GM18499 (cell line): Measurements from ENCODE around the gene STK16.

Source experiments
- ATAC-seq: cut with Tn5 transposase; IDR thresholded peaks from one replicate; pipeline ENCODE4 v1.9.1; 2021; ENCODE audit warnings: moderate number of reproducible peaks; ENCODE audit not compliant: insufficient read depth, unreplicated experiment

Gene STK16

DNA sequence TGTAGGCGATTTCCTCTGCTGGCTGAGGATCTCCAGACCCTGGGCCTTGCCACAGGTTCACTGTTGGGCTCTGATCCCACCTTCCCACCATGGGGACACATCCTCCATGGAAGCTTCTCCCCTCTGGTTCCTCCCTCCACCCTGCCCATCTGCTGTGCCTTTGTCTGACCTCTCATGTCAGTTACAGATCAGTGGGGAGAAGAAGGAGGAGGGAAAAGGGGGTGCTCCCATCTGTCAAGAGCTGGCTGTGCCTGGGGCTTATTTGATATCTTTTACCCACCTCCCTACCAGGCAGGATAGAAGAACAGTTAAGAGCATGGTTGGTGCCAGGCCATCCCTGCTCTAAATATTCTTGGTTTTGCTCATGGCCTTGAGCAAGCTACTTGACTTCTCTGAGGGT lies 21.6 kb downstream of the STK16 start:
- ATAC-seq = no peak

DNA sequence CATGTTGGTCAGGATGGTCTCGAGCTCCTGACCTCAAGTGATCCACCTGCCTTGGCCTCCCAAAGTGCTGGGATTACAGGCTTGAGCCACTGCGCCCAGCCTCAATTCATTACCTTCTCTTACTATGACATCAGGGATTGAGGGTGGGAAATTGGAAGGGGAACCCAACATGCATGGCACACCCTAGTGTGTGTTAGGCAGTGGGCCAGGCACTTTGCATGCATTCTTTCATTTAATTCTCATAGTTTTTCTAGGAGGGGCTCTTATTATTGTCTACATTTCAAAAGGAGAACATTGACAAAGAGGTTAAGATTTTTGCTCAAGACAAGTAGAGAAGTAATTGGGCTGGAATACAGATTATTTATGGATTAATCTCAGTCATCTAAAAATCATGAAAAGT lies 23.0 kb downstream of the STK16 start:
- no peak for ATAC-seq

DNA sequence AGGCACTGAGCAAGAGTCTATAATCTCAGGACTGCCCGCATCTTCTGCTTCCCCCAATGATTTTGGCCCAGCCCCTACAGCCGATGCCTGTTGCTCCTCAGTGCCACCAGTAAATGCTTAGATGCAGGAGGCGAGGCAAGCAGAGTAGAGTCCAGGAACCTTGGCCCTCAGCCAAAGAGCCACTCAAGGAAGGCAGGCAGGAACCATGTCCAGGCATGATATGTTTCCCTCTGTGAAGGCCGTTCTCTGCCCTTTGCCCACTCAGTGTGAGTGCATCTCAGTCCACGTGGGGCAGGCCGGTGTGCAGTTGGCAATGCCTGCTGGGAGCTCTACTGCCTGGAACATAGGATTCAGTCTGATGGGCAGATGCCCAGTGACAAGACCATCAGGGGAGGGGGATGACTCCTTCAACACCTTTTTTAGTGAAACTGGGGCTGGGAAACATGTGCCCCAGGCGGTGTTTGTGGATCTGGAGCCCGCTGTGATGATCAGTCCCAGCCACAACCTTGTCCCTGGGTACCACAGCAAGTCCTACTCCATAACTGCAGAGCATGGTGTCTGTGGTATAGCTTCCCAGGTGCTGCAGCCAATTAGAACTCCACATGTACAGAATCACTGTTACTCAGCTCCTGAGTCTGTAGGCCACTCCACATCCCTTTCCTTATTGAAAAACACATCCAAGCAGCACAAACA lies 24.2 kb downstream of the STK16 start:
- no peak for ATAC-seq

DNA sequence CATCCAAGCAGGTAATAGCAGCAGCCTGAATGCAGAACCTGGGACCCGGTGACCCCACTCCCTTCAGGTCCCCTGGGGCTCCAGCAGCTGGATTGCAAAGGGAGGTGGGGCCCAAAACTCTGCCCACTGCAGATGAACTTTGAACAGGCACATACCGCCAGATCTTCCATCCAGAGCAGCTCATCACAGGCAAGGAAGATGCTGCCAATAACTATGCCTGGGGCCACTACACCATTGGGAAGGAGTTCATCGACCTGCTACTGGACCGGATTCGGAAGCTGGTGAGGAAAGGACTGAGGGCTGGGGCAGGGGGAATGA lies 24.7 kb downstream of the STK16 start:
- ATAC-seq = no peak

DNA sequence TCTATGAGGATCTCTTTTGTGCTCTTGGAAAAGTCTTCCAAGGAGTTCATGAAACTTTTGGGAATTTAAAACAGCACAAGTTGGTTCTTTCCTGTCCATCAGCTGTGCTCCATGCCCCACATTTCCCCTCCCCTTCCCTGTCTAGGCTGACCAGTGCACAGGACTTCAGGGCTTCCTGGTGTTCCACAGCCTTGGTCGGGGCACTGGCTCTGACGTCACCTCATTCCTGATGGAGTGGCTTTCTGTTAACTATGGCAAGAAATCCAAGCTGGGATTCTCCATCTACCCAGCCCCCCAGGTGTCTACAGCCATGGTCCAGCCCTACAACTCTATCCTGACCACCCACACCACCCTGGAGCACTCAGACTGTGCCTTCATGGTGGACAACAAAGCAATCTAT lies 25.7 kb downstream of the STK16 start:
- no peak for ATAC-seq

DNA sequence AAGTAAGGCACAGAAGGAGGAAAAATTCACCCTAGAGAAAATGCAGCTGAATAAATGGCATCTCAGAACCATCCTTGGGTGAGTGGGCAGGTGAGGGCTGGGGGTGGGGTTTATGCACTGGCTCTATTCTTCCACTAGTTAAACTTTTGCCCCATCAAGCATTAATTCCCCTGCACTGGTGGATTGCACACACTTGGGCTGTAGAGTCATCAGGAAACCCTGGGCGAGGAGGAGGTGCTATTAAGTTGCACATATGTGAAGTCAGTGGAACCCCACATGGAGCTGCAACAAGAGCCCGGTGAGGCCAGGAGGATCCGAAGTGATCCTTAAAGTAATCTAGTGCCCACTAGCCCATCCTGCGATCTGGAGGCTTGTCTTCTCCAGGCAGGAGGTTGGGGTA lies 27.1 kb downstream of the STK16 start:
- ATAC-seq = no peak

DNA sequence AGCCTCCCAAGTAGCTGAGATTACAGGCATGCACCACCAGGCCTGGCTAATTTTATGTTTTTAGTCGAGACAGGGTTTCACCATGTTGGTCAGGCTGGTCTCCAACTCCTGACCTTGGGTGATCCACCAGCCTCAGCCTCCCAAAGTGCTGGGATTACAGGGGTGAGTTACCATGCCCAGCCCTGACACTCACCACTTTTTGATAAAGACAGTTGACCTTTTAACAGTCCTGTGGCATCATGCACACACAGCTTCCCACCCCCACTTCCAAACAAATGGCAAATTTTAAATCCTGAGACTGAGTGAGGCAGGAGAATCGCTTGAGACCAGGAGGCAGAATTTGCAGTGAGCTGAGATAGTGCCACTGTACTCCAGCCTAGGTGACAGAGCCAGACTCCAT lies 27.7 kb downstream of the STK16 start:
- ATAC-seq = no peak

DNA sequence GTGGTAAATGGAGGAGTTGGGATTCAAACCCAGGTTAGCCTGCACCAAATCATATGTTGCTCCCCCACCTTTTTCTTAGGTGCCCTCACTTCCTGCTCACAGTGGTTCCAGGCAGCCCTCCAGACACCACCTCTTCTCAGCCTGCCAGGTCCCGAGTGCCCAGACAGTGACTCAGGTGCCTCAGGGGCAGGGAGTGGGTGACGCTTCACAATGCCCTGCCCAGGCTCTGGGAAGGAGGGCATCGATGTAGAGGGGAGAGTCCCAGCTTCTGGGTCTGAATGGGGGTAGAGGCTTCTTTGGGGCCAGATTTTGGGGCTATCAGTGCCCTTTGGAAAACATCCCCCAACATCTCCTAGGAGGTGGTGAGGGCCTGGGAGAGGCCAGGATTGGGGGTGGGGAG lies 28.7 kb downstream of the STK16 start:
- no peak for ATAC-seq

DNA sequence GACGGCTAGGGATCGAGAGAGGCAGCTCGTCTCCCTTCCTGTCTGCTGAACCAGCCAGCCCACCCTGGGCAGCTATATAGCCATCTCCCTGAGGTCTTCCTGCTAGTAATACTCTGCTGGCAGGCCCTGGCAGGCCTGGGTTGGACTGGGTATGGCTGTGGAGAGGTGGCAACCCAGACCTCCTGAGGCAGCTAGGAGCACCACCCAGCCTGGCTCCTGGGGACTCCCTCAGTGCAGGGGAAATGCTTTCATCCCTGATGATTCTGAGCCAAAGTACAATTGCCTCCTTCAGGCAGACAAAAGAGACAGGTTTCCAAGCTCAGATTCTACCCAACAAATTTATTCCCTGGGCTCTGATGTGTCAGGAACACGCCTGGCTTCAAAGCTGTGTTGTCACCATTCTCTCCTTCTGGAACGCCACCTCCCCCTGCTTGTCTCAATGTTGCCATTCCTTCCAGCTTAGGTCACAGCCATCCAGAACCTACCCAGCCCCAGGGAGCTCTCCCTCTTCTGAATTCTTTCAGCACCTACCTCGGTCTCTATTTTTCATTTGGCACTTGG lies 29.2 kb downstream of the STK16 start:
- no peak for ATAC-seq

DNA sequence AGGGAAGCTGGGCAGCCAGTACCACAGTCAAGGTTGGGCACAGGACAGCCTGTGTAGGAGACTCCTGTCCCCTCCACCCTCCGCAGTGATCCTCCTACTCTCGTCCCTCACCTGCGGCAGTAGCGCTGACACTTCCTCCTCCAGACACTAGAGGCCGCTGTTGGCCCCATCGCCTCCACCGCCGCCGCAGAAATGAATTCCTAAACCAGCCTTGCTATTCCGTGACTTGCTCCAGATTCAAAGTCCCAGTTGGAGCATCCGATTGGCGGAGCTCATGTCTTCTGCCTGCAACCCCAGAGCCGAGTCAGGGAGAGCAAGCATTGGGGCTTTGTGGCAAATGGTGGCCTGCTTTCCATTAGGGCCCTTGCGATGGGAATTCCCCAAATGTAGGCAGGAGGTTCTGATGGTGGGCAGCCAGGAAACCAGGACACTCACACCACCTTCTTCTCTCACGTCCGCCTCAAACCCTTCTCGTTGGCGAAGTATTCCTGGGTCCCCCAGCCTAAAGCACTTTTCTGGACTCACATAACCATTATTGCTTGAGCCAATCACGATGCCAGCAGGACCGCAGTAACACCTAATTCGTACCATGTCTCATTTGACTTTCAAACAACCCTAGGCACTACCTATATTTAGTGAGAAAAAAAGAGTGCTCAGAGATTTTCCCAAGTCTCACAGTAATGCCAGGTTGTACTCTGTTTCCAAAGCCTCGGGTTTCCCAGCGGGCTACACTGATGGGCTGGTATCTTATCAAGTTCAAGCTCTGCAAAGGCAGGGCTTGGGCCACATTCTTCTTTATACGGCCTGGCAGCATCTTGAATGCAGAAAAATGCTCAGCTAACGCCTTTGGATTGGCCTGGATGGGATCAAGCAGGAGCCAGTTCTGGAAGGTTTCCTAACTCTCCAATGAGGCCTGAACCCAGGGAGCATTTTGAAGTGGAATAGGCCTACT lies 32.7 kb downstream of the STK16 start:
- ATAC-seq = peak; percentile 25

DNA sequence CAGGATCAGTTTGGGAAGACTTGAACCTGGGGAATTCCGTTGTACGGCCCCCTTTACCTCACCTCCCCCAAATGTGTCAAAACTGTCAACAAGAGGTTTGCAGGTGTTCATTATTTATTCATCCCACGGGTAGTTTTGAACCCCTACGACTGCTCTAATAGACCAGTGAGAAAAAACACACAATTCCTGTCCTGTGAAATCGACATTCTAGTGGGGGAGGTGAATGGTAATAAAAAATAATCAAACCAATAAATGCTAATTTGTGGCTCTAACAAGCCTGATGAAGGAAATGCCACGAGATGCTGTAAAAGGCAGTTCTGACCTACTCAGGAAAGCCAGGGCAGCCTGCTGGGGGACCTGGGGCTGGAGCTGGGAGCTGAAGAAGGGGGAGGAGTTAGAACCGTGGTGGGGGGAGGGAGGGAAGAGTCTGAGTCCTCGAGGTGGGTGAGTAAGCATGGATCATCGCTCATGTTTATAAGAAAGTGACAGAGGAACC lies 33.4 kb downstream of the STK16 start:
- no peak for ATAC-seq

DNA sequence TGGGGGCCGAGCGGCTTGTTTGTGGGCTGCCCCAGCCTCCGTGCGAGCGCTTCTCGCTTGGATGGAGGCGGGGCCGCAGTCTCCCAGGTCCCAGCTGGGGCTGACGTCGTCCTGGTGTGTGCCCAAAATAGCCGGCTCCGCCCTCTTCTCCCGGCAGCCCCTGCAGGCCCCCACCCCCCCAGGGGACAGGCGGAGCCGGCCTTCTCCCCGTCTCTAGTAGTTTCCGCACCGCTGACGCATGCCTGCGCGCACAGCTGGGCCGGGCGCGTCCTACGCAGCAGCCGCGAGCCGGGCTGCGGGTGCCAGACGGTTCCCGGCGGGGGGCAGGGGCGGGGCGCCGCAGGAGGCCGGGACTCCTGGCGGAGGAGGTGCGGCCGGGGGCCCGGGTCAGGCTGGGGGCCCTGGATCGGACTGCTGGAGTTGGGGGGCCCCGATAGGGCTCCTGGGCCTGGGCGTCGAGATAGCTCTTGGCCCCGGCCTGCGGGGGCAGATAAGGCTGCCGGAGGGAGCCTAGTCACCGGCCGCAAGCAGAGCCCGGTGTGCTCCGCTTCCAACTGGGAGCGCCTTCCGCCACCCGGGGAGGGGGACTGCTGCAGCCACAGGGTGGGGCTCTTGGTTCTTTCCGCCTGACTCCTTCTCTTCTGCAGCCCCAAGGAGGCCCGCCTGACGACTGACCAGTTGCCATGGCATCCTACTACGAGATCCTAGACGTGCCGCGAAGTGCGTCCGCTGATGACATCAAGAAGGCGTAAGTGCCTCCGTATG lies 34.1 kb downstream of the STK16 start, which contains the start of gene DNAJB2:
Gene DNAJB2 (plus strand): TSS at position 216 of the 765 bp plus-strand sequence. CDS start 468 bp downstream, at position 684.
- peak; percentile 74 for ATAC-seq

DNA sequence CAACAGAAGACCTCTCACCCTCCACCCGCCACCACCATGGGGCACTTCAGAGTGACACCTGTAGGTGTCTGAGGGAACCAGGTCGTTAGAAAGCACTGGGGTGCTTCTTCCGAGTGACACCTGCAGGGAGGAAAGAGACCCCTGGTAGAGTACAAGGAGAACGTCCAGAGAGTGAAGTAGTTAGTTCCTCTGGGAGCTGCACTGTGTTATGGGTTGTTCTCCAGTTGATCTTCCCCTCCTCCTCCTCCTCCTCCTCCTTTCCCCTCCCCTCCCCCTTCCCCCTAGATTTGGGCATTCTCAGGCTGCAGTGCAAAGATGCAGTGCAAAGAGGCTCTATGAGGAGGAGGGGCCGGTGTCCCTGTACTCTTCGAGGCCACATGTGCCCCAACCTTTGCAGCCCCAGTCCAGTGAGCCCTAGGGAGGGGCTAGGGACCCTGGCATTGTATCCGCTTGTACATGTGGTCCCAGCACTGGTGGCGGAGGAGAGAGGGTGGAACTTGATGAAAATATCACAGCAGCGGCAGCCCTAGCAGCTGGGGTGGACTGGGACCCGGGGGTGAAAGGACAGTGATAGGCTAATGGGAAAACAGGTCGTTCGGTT lies 34.7 kb downstream of the STK16 start:
- ATAC-seq = no peak

DNA sequence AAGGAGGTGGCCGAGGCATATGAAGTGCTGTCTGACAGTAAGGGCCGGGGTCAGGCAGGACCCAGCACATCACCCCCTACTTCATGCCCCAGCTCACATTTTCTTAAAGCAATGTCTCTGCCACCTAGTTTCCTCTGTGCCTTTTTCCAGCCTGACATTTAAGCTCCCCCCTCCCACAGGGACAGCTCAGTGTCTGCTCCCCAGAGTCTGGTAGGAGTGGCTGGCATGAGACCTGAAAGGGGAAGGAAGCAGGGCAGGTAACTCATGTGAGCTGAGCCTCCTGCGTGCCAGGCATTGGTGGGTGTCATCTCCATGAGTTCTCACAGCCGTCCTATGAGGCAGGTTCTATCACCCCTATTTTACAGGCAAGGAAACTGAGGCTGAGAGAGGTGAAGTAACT lies 35.4 kb downstream of the STK16 start:
- ATAC-seq = no peak

DNA sequence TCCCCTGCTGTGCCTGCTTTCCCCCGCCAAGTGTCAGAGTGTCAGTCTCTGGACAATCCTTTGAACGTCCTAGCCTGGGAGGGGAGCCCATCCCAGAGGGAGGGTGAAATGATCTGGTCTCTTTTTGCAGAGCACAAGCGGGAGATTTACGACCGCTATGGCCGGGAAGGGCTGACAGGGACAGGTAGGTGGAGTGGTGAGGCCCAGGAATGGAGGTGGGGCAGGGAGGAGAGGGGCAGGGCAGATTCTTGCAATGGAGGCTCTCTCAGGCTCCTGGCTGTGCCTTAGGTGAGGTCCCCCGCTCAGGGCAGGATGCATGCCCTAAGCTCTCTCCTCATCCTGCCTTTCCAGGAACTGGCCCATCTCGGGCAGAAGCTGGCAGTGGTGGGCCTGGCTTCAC lies 36.3 kb downstream of the STK16 start:
- ATAC-seq = no peak

DNA sequence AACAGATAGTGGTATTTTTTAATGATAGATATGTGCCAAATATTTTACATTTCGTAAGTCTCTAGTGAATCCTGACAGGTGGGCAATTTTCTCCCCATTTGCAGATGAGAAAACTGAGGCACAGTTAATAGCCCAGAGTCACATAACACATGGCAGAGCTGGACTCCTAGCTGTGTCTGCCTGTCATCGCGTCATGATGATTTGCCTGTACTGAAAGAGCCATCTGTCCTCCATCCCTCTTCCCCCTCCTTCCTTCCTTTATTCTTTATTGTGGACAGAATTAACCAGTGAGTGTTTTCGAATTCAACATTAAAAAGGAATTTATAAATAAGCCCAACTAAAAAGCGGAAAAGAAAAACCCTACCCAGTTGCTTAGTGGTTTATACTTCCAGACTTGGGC lies 37.1 kb downstream of the STK16 start:
- ATAC-seq = no peak

DNA sequence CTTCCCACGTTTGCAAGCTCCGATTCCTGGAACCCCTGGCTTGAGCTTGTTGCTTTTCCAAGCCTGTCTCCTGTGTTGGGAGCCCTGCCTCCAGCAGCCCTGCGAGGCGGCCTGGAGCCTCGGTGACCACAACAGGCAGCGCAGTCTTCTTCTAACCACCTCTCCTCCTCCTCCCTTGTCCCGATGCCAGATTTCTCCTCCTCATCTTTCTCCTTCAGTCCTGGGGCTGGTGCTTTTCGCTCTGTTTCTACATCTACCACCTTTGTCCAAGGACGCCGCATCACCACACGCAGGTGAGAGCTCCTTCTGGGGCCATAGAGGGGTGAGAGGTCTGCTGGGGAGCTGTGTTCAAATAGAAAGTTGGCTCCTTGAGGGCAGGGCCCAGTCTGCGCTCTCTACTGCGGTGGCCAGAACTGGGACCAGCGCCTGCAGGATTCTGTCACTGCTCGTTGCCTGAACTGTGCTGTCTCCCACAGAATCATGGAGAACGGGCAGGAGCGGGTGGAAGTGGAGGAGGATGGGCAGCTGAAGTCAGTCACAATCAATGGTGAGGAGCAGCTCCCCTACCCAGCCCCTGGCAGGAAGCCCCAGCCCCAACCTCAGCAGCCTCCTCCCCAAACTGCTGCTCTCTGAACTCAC lies 37.8 kb downstream of the STK16 start:
- ATAC-seq = no peak

DNA sequence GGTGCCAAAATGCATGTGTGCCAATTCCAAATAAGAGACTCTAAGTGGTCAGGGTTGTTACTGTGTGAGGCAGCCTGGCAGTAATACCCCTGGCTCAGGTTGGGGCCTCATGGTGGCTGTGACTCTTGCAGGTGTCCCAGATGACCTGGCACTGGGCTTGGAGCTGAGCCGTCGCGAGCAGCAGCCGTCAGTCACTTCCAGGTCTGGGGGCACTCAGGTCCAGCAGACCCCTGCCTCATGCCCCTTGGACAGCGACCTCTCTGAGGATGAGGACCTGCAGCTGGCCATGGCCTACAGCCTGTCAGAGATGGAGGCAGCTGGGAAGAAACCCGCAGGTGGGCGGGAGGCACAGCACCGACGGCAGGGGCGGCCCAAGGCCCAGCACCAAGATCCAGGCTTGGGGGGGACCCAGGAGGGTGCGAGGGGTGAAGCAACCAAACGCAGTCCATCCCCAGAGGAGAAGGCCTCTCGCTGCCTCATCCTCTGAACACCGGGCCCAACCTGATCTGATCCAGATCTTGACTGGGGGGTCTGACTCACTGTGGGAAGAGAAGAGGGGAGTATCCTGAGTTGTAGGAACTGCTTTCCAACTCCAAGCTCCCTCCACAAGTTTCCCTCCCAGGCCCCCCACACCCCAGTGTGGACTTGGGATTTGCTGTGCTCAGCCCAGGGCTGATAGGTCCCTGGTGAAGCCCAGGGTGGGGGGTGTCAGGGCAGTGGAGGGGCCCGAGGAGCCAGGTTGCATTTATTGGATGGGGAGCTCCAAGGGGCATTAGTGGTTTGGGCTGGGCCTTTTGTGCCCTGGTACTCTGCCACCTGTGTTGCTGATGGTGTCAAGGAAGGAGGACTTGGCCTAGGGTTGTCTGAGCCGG lies 39.5 kb downstream of the STK16 start:
- no peak for ATAC-seq

DNA sequence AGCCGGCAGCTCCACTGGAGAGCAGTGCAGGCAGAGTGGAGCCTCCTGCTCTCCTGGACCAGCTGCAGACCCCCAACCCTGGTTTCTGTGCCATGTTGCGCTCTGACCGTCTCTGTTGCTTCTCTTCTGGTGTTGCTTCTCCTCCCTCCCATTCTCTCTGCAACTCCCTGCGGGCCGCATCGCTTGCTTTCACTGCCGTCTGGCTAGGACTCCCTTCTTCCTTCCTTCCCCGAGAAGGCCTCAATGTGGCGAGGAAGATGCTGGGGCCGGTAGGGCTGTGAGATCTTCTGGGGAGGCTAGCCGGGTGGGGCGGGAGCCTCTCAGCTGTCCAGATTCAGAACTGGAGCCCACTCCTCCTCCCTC lies 40.1 kb downstream of the STK16 start:
- ATAC-seq = no peak
